ENCODE results near the gene TRAF4. TPM values are rescaled to one million over a fixed set of nuclear protein-coding genes. Genes with fewer than 3 reads are reported as not detected.

Gene TRAF4
- total and polyA plus RNA-seq, 3 donors from 2014 or later, result 33.1 to 47.2 (median 35.3) TPM

- H3K36me3 ChIP-seq (ENCODE audit: low read depth, missing control alignments), result no peaks in the 10 kb centered on the region
- no peak for DNase-seq
- no peak overlapping the region for H3K27ac ChIP-seq
- 75% methylated on average over 2 of the region's 2 CpGs for WGBS, 2 donors
- H3K4me3 ChIP-seq, result no peak overlapping the region
- no peaks in the 10 kb centered on the region for H3K27me3 ChIP-seq
- TF ChIP-seq CTCF (IDR thresholded peaks at IDR 0.05) (no peak), POLR2A (IDR thresholded peaks at IDR 0.05) (no peak)
- H3K4me1 ChIP-seq, result no peaks in the 10 kb centered on the region
- intact Hi-C loops (cut with DNase I; ENCODE audit: low total_unique reads), result no loop called here
- H3K9me3 ChIP-seq, result no peaks in the 10 kb centered on the region
These were observed 52.3 kb downstream of the TRAF4 start for GRCh38 chr17:28796062-28796461.

Small RNAs within 50 kb of the gene (small RNA-seq; reads per million reads assigned to genes)
- gene SNORD42A, result 0 reads per million in 2 donors
- 0 reads per million in 2 donors for gene SNORD42B
- gene SNORD4A, result 0 reads per million in 2 donors
- gene SNORD4B, result 0 reads per million in 2 donors

Other genes with a start within 250 kb of the TRAF4 start
- gene FOXN1, start 237.7 kb upstream of the TRAF4 start, total RNA-seq, result under 1 TPM; 0.24 to 0.50 TPM
- gene FOXN1, start 237.7 kb upstream of the TRAF4 start, polyA plus RNA-seq (ENCODE audit: insufficient read depth, low read depth, low replicate concordance), result 0.69 TPM
- 100 to 1,000 TPM; 175 to 180 TPM for gene UNC119, start 191.4 kb upstream of the TRAF4 start, total RNA-seq
- gene UNC119, start 191.4 kb upstream of the TRAF4 start, polyA plus RNA-seq (ENCODE audit: insufficient read depth, low read depth, low replicate concordance), result 94.9 TPM
- gene PIGS, start 172.5 kb upstream of the TRAF4 start, total RNA-seq, result 100 to 1,000 TPM in 1 of 2 donors, 10 to 100 TPM in 1; 92.4 to 124 TPM
- 57.7 TPM for gene PIGS, start 172.5 kb upstream of the TRAF4 start, polyA plus RNA-seq (ENCODE audit: insufficient read depth, low read depth, low replicate concordance)
- 10 to 100 TPM; 30.7 to 65.8 TPM for gene ALDOC, start 167.1 kb upstream of the TRAF4 start, total RNA-seq
- 29.2 TPM for gene ALDOC, start 167.1 kb upstream of the TRAF4 start, polyA plus RNA-seq (ENCODE audit: insufficient read depth, low read depth, low replicate concordance)
- 100 to 1,000 TPM in 1 of 2 donors, 10 to 100 TPM in 1; 79.4 to 116 TPM for gene SPAG5, start 145.0 kb upstream of the TRAF4 start, total RNA-seq
- 232 TPM for gene SPAG5, start 145.0 kb upstream of the TRAF4 start, polyA plus RNA-seq (ENCODE audit: insufficient read depth, low read depth, low replicate concordance)
- 10 to 100 TPM; 38.0 to 41.7 TPM for gene RSKR, start 129.8 kb upstream of the TRAF4 start, total RNA-seq
- 18.1 TPM for gene RSKR, start 129.8 kb upstream of the TRAF4 start, polyA plus RNA-seq (ENCODE audit: insufficient read depth, low read depth, low replicate concordance)
- 100 to 1,000 TPM; 128 to 147 TPM for gene BLTP2, start 98.9 kb upstream of the TRAF4 start, total RNA-seq
- 84.7 TPM for gene BLTP2, start 98.9 kb upstream of the TRAF4 start, polyA plus RNA-seq (ENCODE audit: insufficient read depth, low read depth, low replicate concordance)
- 10 to 100 TPM; 59.7 to 65.0 TPM for gene SDF2, start 82.1 kb upstream of the TRAF4 start, total RNA-seq
- 64.6 TPM for gene SDF2, start 82.1 kb upstream of the TRAF4 start, polyA plus RNA-seq (ENCODE audit: insufficient read depth, low read depth, low replicate concordance)
- gene SUPT6H, start 81.8 kb upstream of the TRAF4 start, total RNA-seq, result 100 to 1,000 TPM; 121 to 129 TPM
- 64.8 TPM for gene SUPT6H, start 81.8 kb upstream of the TRAF4 start, polyA plus RNA-seq (ENCODE audit: insufficient read depth, low read depth, low replicate concordance)
- 100 to 1,000 TPM in 1 of 2 donors, 10 to 100 TPM in 1; 90.2 to 322 TPM for gene PROCA1, start 32.1 kb upstream of the TRAF4 start, total RNA-seq
- gene PROCA1, start 32.1 kb upstream of the TRAF4 start, polyA plus RNA-seq (ENCODE audit: insufficient read depth, low read depth, low replicate concordance), result 286 TPM
- gene RAB34, start 26.1 kb upstream of the TRAF4 start, total RNA-seq, result 10 to 100 TPM; 30.4 to 47.3 TPM
- gene RAB34, start 26.1 kb upstream of the TRAF4 start, polyA plus RNA-seq (ENCODE audit: insufficient read depth, low read depth, low replicate concordance), result 42.1 TPM
- gene RPL23A, start 24.0 kb upstream of the TRAF4 start, total RNA-seq, result 100 to 1,000 TPM; 200 to 343 TPM
- 757 TPM for gene RPL23A, start 24.0 kb upstream of the TRAF4 start, polyA plus RNA-seq (ENCODE audit: insufficient read depth, low read depth, low replicate concordance)
- gene TLCD1, start 17.8 kb upstream of the TRAF4 start, total RNA-seq, result 1 to 10 TPM; 4.2 to 8.6 TPM
- 18.0 TPM for gene TLCD1, start 17.8 kb upstream of the TRAF4 start, polyA plus RNA-seq (ENCODE audit: insufficient read depth, low read depth, low replicate concordance)
- gene NEK8, start 15.2 kb upstream of the TRAF4 start, total RNA-seq, result 10 to 100 TPM; 10.1 to 10.7 TPM
- 7.3 TPM for gene NEK8, start 15.2 kb upstream of the TRAF4 start, polyA plus RNA-seq (ENCODE audit: insufficient read depth, low read depth, low replicate concordance)
- 10 to 100 TPM; 69.6 to 74.5 TPM for gene FAM222B, start 98.8 kb downstream of the TRAF4 start, total RNA-seq
- 84.5 TPM for gene FAM222B, start 98.8 kb downstream of the TRAF4 start, polyA plus RNA-seq (ENCODE audit: insufficient read depth, low read depth, low replicate concordance)
- 10 to 100 TPM; 61.1 to 75.2 TPM for gene ERAL1, start 111.0 kb downstream of the TRAF4 start, total RNA-seq
- 54.8 TPM for gene ERAL1, start 111.0 kb downstream of the TRAF4 start, polyA plus RNA-seq (ENCODE audit: insufficient read depth, low read depth, low replicate concordance)
- gene FLOT2, start 153.7 kb downstream of the TRAF4 start, total RNA-seq, result 10 to 100 TPM; 20.9 to 31.3 TPM
- gene FLOT2, start 153.7 kb downstream of the TRAF4 start, polyA plus RNA-seq (ENCODE audit: insufficient read depth, low read depth, low replicate concordance), result 33.2 TPM
- 10 to 100 TPM; 14.9 to 18.6 TPM for gene DHRS13, start 159.1 kb downstream of the TRAF4 start, total RNA-seq
- gene DHRS13, start 159.1 kb downstream of the TRAF4 start, polyA plus RNA-seq (ENCODE audit: insufficient read depth, low read depth, low replicate concordance), result 8.7 TPM
- 10 to 100 TPM; 82.4 to 85.3 TPM for gene PHF12, start 207.5 kb downstream of the TRAF4 start, total RNA-seq
- gene PHF12, start 207.5 kb downstream of the TRAF4 start, polyA plus RNA-seq (ENCODE audit: insufficient read depth, low read depth, low replicate concordance), result 38.8 TPM

Data from testis (tissue), 3 donors.